Central memory CD8-positive, alpha-beta T cell (primary cell): ENCODE results near the gene DDX18.
"Not testable (repeated sequence)": the region's sequence is repeated elsewhere in the genome, so short reads cannot be mapped to it uniquely, and the experiment has no call there.

ENCODE experiments used
- ATAC-seq: fragments of 150-1000 bp; cut with Tn5 transposase; replicated peaks from 2 replicates; pipeline ENCODE4 v1.10.0; 2022; ENCODE audit warnings: mild to moderate bottlenecking, moderate FRiP score, moderate number of reproducible peaks; ENCODE audit not compliant: poor library complexity, severe bottlenecking; ENCODE audit errors: extremely low read depth
- DNase-seq, 2 donors: peaks; one replicate each; pipeline ENCODE4 v3.0.0; 2021; ENCODE audit warnings: low spot score in 2 of 2
- H3K27ac Mint-ChIP-seq: one replicate; pipeline ENCODE4 v1.8.0; 2022; ENCODE audit warnings: low read depth, mild to moderate bottlenecking, moderate library complexity, mixed read lengths
- H3K27me3 Mint-ChIP-seq: one replicate; pipeline ENCODE4 v1.8.0; 2022; ENCODE audit warnings: mixed read lengths
- H3K36me3 Mint-ChIP-seq: one replicate; pipeline ENCODE4 v1.8.0; 2022; ENCODE audit warnings: mild to moderate bottlenecking, moderate library complexity, mixed read lengths; ENCODE audit not compliant: insufficient read depth
- H3K4me1 Mint-ChIP-seq: one replicate; pipeline ENCODE4 v1.8.0; 2022; ENCODE audit warnings: mixed read lengths
- H3K4me3 Mint-ChIP-seq: one replicate; pipeline ENCODE4 v1.8.0; 2022; ENCODE audit warnings: mild to moderate bottlenecking, moderate library complexity, mixed read lengths
- H3K9me3 Mint-ChIP-seq: one replicate; pipeline ENCODE4 v1.8.0; 2022; ENCODE audit warnings: mixed read lengths

The DDX18 gene

GRCh38 chr2:117814417-117815264, at the start of gene DDX18:
DDX18 (plus strand) TSS chr2:117814691; CDS start chr2:117814778, 87 bp downstream.
- peak within 1 kb of the TSS; percentile 88 for H3K4me3 Mint-ChIP-seq
- DNase-seq (peak; percentile 95 to 97), ATAC-seq (peak; percentile 91)
- no peaks in the 10 kb centered on the region for H3K9me3 Mint-ChIP-seq
- no peaks in the 10 kb centered on the region for H3K27me3 Mint-ChIP-seq
- peaks cover 39% of the 10 kb centered on the region for H3K4me1 Mint-ChIP-seq
- peaks cover 36% of the 10 kb centered on the region for H3K36me3 Mint-ChIP-seq
- H3K27ac Mint-ChIP-seq = peak within 1 kb of the TSS; percentile 97

- ATAC-seq = no peak
- H3K9me3 Mint-ChIP-seq = peaks cover 5% of the 10 kb centered on the region
These were observed 43.8 kb upstream of the DDX18 start for GRCh38 chr2:117770730-117771129.

GRCh38 chr2:117771969-117772630, 42.4 kb upstream of the DDX18 start:
- no peak for ATAC-seq
- Mint-ChIP-seq H3K27me3 (peaks cover 27% of the 10 kb centered on the region), H3K4me1 (no peaks in the 10 kb centered on the region), H3K9me3 (peaks cover 5% of the 10 kb centered on the region), H3K27ac (no peak overlapping the region), H3K36me3 (no peaks in the 10 kb centered on the region), H3K4me3 (no peak overlapping the region)
- no peak for DNase-seq

More at GRCh38 chr2:117770730-117771129, 43.8 kb upstream of the DDX18 start:
- no peak overlapping the region for H3K4me3 Mint-ChIP-seq
- DNase-seq = no peak
- H3K4me1 Mint-ChIP-seq = no peaks in the 10 kb centered on the region
- no peaks in the 10 kb centered on the region for H3K36me3 Mint-ChIP-seq
- no peak overlapping the region for H3K27ac Mint-ChIP-seq
- peaks cover 20% of the 10 kb centered on the region for H3K27me3 Mint-ChIP-seq

- no peaks in the 10 kb centered on the region for H3K36me3 Mint-ChIP-seq
- no peaks in the 10 kb centered on the region for H3K4me1 Mint-ChIP-seq
- peaks cover 15% of the 10 kb centered on the region for H3K27me3 Mint-ChIP-seq
- peaks cover 2% of the 10 kb centered on the region for H3K9me3 Mint-ChIP-seq
- H3K27ac Mint-ChIP-seq = no peak overlapping the region
- ATAC-seq = no peak
- no peak overlapping the region for H3K4me3 Mint-ChIP-seq
- no peak for DNase-seq
These were observed 39.8 kb upstream of the DDX18 start for GRCh38 chr2:117774716-117775115.

GRCh38 chr2:117775703-117776219, 38.7 kb upstream of the DDX18 start:
- Mint-ChIP-seq H3K27ac (no peak overlapping the region), H3K4me1 (no peaks in the 10 kb centered on the region), H3K27me3 (peaks cover 9% of the 10 kb centered on the region), H3K36me3 (no peaks in the 10 kb centered on the region), H3K9me3 (no peaks in the 10 kb centered on the region), H3K4me3 (no peak overlapping the region)
- ATAC-seq (no peak), DNase-seq (no peak)

- Mint-ChIP-seq H3K9me3 (no peaks in the 10 kb centered on the region), H3K27me3 (peaks cover 16% of the 10 kb centered on the region), H3K4me3 (no peak overlapping the region), H3K36me3 (no peaks in the 10 kb centered on the region), H3K27ac (no peak overlapping the region), H3K4me1 (no peaks in the 10 kb centered on the region)
- no peak for ATAC-seq
- DNase-seq = no peak
These were observed 37.6 kb upstream of the DDX18 start for GRCh38 chr2:117776888-117777287.

- Mint-ChIP-seq H3K27ac (no peak overlapping the region), H3K4me1 (no peaks in the 10 kb centered on the region), H3K4me3 (no peak overlapping the region), H3K36me3 (no peaks in the 10 kb centered on the region), H3K27me3 (peaks cover 15% of the 10 kb centered on the region), H3K9me3 (no peaks in the 10 kb centered on the region)
- DNase-seq (no peak), ATAC-seq (no peak)
These were observed 28.8 kb upstream of the DDX18 start for GRCh38 chr2:117785740-117786139.

- Mint-ChIP-seq H3K9me3 (no peaks in the 10 kb centered on the region), H3K4me1 (no peaks in the 10 kb centered on the region), H3K4me3 (no peak overlapping the region), H3K36me3 (no peaks in the 10 kb centered on the region), H3K27me3 (peaks cover 11% of the 10 kb centered on the region), H3K27ac (no peak overlapping the region)
- ATAC-seq = no peak
- DNase-seq = no peak
These were observed 28.0 kb upstream of the DDX18 start for GRCh38 chr2:117786520-117786919.

- H3K9me3 Mint-ChIP-seq = no peaks in the 10 kb centered on the region
- no peak overlapping the region for H3K27ac Mint-ChIP-seq
- H3K36me3 Mint-ChIP-seq = no peaks in the 10 kb centered on the region
- DNase-seq (no peak), ATAC-seq (no peak)
- no peak overlapping the region for H3K4me3 Mint-ChIP-seq
- H3K4me1 Mint-ChIP-seq = no peaks in the 10 kb centered on the region
- peaks cover 31% of the 10 kb centered on the region for H3K27me3 Mint-ChIP-seq
These were observed 25.0 kb upstream of the DDX18 start for GRCh38 chr2:117789505-117789904.

- ATAC-seq (no peak), DNase-seq (no peak)
- Mint-ChIP-seq H3K27me3 (peaks cover 64% of the 10 kb centered on the region), H3K4me1 (no peaks in the 10 kb centered on the region), H3K27ac (no peak overlapping the region), H3K9me3 (no peaks in the 10 kb centered on the region), H3K36me3 (no peaks in the 10 kb centered on the region), H3K4me3 (no peak overlapping the region)
These were observed 19.8 kb upstream of the DDX18 start for GRCh38 chr2:117794668-117795067.

- ATAC-seq = no peak
These were observed 12.7 kb upstream of the DDX18 start for GRCh38 chr2:117801826-117802225.

GRCh38 chr2:117803644-117804325, 10.7 kb upstream of the DDX18 start:
- H3K27ac Mint-ChIP-seq, H3K9me3 Mint-ChIP-seq, H3K36me3 Mint-ChIP-seq, H3K4me1 Mint-ChIP-seq, DNase-seq, ATAC-seq: not testable (repeated sequence)
- Mint-ChIP-seq H3K27me3 (peaks cover 46% of the 10 kb centered on the region), H3K4me3 (peak overlapping the region; percentile 66)

More at GRCh38 chr2:117801826-117802225, 12.7 kb upstream of the DDX18 start:
- no peak for DNase-seq
- H3K27ac Mint-ChIP-seq = no peak overlapping the region
- H3K4me1 Mint-ChIP-seq = no peaks in the 10 kb centered on the region
- peaks cover 56% of the 10 kb centered on the region for H3K27me3 Mint-ChIP-seq
- no peak overlapping the region for H3K4me3 Mint-ChIP-seq
- no peaks in the 10 kb centered on the region for H3K9me3 Mint-ChIP-seq
- no peaks in the 10 kb centered on the region for H3K36me3 Mint-ChIP-seq
